ENCODE measurements around the gene TCP11L1.

- TF ChIP-seq, protein P1, sequence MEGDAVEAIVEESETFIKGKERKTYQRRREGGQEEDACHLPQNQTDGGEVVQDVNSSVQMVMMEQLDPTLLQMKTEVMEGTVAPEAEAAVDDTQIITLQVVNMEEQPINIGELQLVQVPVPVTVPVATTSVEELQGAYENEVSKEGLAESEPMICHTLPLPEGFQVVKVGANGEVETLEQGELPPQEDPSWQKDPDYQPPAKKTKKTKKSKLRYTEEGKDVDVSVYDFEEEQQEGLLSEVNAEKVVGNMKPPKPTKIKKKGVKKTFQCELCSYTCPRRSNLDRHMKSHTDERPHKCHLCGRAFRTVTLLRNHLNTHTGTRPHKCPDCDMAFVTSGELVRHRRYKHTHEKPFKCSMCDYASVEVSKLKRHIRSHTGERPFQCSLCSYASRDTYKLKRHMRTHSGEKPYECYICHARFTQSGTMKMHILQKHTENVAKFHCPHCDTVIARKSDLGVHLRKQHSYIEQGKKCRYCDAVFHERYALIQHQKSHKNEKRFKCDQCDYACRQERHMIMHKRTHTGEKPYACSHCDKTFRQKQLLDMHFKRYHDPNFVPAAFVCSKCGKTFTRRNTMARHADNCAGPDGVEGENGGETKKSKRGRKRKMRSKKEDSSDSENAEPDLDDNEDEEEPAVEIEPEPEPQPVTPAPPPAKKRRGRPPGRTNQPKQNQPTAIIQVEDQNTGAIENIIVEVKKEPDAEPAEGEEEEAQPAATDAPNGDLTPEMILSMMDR (IDR thresholded peaks at IDR 0.05): no peak
- no peak for TF ChIP-seq POLR2A (IDR thresholded peaks at IDR 0.05)
These were observed 70.7 kb downstream of the TCP11L1 start for GRCh38 chr11:33110083-33110482.
